ENCODE data around the gene NUPR1. TPM values are rescaled to one million over a fixed set of nuclear protein-coding genes. Genes with fewer than 3 reads are reported as not detected.

Gene NUPR1
- total RNA-seq, 1 experiment from 2014 or later, result 2.2 TPM

DNA sequence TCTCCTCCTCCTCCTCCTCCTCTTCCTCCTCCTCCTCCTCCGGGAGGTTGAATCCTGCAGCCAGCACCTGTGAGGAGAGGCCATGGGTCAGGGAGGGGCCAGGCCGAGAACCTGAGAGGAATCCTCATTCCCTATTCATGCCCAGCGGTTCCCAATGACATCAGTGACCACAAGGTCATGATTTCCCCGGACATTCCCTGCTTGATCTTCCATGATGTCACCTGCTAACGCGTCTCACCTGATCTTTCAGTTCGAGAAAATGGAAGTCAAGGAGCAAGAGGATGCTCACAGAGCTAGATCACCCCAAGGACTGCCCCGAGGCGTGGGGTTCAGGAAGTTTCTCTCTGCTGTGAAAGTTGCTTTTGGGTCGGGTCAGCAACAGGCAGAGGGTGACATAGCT is 38.9 kb downstream of the NUPR1 start (continued):
- TF ChIP-seq ZBTB33 (IDR thresholded peaks at IDR 0.05; ENCODE audit: extremely low read depth, insufficient replicate concordance, low read length) (no peak), FOSL1 (IDR thresholded peaks at IDR 0.05; ENCODE audit: low read depth) (no peak)

DNA sequence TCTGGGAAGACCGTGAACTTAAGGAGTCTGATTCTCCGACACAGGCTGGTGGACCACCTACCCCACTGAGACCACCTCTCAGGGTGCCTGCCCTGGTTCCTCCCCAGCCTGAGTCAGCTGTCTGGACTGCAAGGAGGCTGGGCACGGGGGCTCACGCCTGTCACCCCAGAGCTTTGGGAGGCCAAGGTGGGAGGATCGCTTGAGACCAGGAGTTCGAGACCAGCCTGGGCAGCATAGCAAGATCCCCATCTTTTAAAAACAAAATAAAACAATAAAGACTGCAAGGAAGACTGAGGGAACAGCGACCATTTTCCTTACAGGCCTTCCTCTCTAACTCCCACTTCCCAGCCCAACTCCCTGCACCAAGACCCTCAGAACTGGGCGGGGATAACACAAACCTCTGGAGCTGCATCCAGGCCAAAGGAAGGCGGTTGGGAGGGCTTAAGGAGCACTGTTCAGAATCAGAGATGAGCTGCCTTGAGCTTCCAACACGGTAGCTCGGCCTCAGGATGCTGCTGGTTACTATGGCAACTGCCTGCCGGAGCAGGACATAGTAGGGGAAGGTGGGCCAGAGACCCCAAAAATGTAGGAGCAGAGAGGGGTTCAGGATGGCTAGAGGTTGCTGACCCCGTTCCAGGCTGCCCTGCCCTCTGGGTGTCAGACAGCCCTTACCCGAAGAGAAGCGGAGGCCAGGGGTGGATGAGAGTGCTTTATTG is 40.0 kb downstream of the NUPR1 start:
- no peaks in the 10 kb centered on the region for H3K9me2 ChIP-seq (ENCODE audit: insufficient read depth)
- no peak overlapping the region for H3K27ac ChIP-seq (ENCODE audit: low read depth, low read length)
- DNase-seq (ENCODE audit: low read depth, low spot score), result no peak
- peaks cover 3 to 10% of the 10 kb centered on the region in 2 experiments for H3K4me1 ChIP-seq (ENCODE audit: control insufficient read depth in 1 of 2, insufficient read depth in 2 of 2, low read length in 2 of 2)
- H3K4me2 ChIP-seq (ENCODE audit: low read length), result no peak overlapping the region
- H3K36me3 ChIP-seq (ENCODE audit: control insufficient read depth in 1 of 2, insufficient read depth in 2 of 2, low read length in 2 of 2), result no peaks in the 10 kb centered on the region
- H3K9me3 ChIP-seq (ENCODE audit: control insufficient read depth in 1 of 2, insufficient read depth in 1 of 2, low read depth in 1 of 2, low read length in 2 of 2), result no peaks in the 10 kb centered on the region
- H3K9ac ChIP-seq (ENCODE audit: low read length), result no peak overlapping the region
- H3K79me2 ChIP-seq (ENCODE audit: insufficient read depth, low read length), result no peaks in the 10 kb centered on the region
- CTCF ChIA-PET, result no interaction called here
- no peak overlapping the region for H3K4me3 ChIP-seq (replicated peaks in 1 of 2; ENCODE audit: low read depth in 1 of 2, low read length in 2 of 2)
- BruUV-seq (replicated peaks), result no TSS peak
- no peak for TF ChIP-seq ATF3 (IDR thresholded peaks at IDR 0.05)
- TF ChIP-seq FOSL1 (IDR thresholded peaks at IDR 0.05; ENCODE audit: low read depth), result no peak
- no peak for TF ChIP-seq CBX3 (IDR thresholded peaks at IDR 0.05; ENCODE audit: low read depth)
- no peak for TF ChIP-seq EGR1 (IDR thresholded peaks at IDR 0.05; ENCODE audit: low read depth)
- TF ChIP-seq, protein P1, sequence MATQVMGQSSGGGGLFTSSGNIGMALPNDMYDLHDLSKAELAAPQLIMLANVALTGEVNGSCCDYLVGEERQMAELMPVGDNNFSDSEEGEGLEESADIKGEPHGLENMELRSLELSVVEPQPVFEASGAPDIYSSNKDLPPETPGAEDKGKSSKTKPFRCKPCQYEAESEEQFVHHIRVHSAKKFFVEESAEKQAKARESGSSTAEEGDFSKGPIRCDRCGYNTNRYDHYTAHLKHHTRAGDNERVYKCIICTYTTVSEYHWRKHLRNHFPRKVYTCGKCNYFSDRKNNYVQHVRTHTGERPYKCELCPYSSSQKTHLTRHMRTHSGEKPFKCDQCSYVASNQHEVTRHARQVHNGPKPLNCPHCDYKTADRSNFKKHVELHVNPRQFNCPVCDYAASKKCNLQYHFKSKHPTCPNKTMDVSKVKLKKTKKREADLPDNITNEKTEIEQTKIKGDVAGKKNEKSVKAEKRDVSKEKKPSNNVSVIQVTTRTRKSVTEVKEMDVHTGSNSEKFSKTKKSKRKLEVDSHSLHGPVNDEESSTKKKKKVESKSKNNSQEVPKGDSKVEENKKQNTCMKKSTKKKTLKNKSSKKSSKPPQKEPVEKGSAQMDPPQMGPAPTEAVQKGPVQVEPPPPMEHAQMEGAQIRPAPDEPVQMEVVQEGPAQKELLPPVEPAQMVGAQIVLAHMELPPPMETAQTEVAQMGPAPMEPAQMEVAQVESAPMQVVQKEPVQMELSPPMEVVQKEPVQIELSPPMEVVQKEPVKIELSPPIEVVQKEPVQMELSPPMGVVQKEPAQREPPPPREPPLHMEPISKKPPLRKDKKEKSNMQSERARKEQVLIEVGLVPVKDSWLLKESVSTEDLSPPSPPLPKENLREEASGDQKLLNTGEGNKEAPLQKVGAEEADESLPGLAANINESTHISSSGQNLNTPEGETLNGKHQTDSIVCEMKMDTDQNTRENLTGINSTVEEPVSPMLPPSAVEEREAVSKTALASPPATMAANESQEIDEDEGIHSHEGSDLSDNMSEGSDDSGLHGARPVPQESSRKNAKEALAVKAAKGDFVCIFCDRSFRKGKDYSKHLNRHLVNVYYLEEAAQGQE (IDR thresholded peaks at IDR 0.05; ENCODE audit: low read depth), result no peak
- no peak for TF ChIP-seq ZNF274 (IDR thresholded peaks at IDR 0.05; ENCODE audit: low read depth, low read length)
- TF ChIP-seq, protein P2, sequence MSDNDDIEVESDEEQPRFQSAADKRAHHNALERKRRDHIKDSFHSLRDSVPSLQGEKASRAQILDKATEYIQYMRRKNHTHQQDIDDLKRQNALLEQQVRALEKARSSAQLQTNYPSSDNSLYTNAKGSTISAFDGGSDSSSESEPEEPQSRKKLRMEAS (IDR thresholded peaks at IDR 0.05), result no peak
- TF ChIP-seq CEBPB (IDR thresholded peaks at IDR 0.05; ENCODE audit: low read depth), result no peak
- TF ChIP-seq TCF7L2 (IDR thresholded peaks at IDR 0.05; ENCODE audit: borderline replicate concordance, extremely low read depth, insufficient read depth, insufficient read length), result no peak
- no peak for TF ChIP-seq ZFX (IDR thresholded peaks at IDR 0.05)
- TF ChIP-seq, protein P3, sequence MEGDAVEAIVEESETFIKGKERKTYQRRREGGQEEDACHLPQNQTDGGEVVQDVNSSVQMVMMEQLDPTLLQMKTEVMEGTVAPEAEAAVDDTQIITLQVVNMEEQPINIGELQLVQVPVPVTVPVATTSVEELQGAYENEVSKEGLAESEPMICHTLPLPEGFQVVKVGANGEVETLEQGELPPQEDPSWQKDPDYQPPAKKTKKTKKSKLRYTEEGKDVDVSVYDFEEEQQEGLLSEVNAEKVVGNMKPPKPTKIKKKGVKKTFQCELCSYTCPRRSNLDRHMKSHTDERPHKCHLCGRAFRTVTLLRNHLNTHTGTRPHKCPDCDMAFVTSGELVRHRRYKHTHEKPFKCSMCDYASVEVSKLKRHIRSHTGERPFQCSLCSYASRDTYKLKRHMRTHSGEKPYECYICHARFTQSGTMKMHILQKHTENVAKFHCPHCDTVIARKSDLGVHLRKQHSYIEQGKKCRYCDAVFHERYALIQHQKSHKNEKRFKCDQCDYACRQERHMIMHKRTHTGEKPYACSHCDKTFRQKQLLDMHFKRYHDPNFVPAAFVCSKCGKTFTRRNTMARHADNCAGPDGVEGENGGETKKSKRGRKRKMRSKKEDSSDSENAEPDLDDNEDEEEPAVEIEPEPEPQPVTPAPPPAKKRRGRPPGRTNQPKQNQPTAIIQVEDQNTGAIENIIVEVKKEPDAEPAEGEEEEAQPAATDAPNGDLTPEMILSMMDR (IDR thresholded peaks at IDR 0.05 in 2 of 3, conservative IDR thresholded peaks at IDR 0.05 in 1 of 3; ENCODE audit: borderline replicate concordance in 1 of 3, insufficient read depth in 1 of 3, low read depth in 2 of 3, low read length in 2 of 3), result no peak
- H2AFZ ChIP-seq (ENCODE audit: low read depth, low read length, poor library complexity, severe bottlenecking), result no peak overlapping the region
- POLR2A ChIA-PET, result no interaction called here
- RAD21 ChIA-PET (ENCODE audit: low non-redundant PET in 1 of 2, low total read pairs in 2 of 2, uncharacterized antibody in 2 of 2, unreplicated experiment in 2 of 2), result no interaction called here
- no peak for ATAC-seq
- H4K20me1 ChIP-seq (ENCODE audit: insufficient read depth), result no peaks in the 10 kb centered on the region
- intact Hi-C loops (cut with micrococcal nuclease), result no loop called here
- no peaks in the 10 kb centered on the region for H3K27me3 ChIP-seq (ENCODE audit: insufficient read depth, low read length)

Data from HCT116 (cell line).